SK-N-SH (cell line): ENCODE measurements around the gene INPP5A. TPM values are rescaled to one million over a fixed set of nuclear protein-coding genes. Genes with fewer than 3 reads are reported as not detected.

Experiments used
- CTCF ChIA-PET: fragments of 300-600, 350-600 bp; formaldehyde crosslinking; extraction: SDS; loops from one replicate; lab custom pipeline; 2021; lab: Yijun Ruan, JAX
- POLR2A ChIA-PET: fragments of 350-600 bp; sonication (Branson Sonifier 250); formaldehyde crosslinking; extraction: SDS; loops from one replicate; lab custom pipeline; 2020; ENCODE audit warnings: antibody characterized with exemption, inconsistent platforms; lab: Yijun Ruan, JAX
- DNase-seq: peaks from one replicate; pipeline ENCODE4 v3.0.0; 2012
- H2AFZ ChIP-seq: fragments of 200-600 bp; sonication (generic); 2 replicates; pipeline ENCODE4 v1.8.1; 2016; ENCODE audit warnings: antibody characterized with exemption, mild to moderate bottlenecking, low read depth
- H3F3A ChIP-seq: fragments of 200-600 bp; sonication (generic); replicated peaks from 2 replicates; pipeline ENCODE3; 2016; ENCODE audit warnings: antibody characterized with exemption, mild to moderate bottlenecking; ENCODE audit not compliant: insufficient read depth
- H3K27ac ChIP-seq, 2 experiments: fragments of 200-500 bp in 1 of 2; fragments of 200-600 bp in 1 of 2; sonication (Bioruptor generic) in 1 of 2; sonication (generic), shearing (Covaris generic) in 1 of 2; 2 replicates each; pipeline versions ENCODE4 v1.5.1 to v1.6.1; 2014 to 2016; ENCODE audit warnings: low read depth in 2 of 2, inconsistent platforms in 1 of 2, low read length in 1 of 2, mild to moderate bottlenecking in 1 of 2, mixed read lengths in 1 of 2
- H3K27me3 ChIP-seq: fragments of 200-600 bp; sonication (generic), shearing (Covaris generic); 2 replicates; pipeline ENCODE4 v1.6.1; 2016; ENCODE audit warnings: mixed run types; ENCODE audit not compliant: insufficient read depth
- H3K36me3 ChIP-seq, 2 experiments: fragments of 200-500 bp in 1 of 2; fragments of 200-600 bp in 1 of 2; sonication (Bioruptor generic) in 1 of 2; sonication (generic) in 1 of 2; replicated peaks in 1 of 2; 2 replicates each; pipeline versions ENCODE3 to v1.5.1; 2014 to 2016; ENCODE audit warnings: low read length in 1 of 2, mild to moderate bottlenecking in 1 of 2; ENCODE audit not compliant: insufficient read depth in 2 of 2, control insufficient read depth in 1 of 2
- H3K4me1 ChIP-seq, 2 experiments: fragments of 200-500 bp in 1 of 2; fragments of 200-600 bp in 1 of 2; sonication (Bioruptor generic) in 1 of 2; sonication (generic), shearing (Covaris generic) in 1 of 2; 2 replicates each; pipeline versions ENCODE4 v1.5.1 to v1.6.1; 2014 to 2016; ENCODE audit warnings: low read depth in 1 of 2, low read length in 1 of 2, mixed run types in 1 of 2; ENCODE audit not compliant: insufficient read depth in 2 of 2, control insufficient read depth in 1 of 2
- H3K4me2 ChIP-seq: fragments of 200-600 bp; sonication (generic), shearing (Covaris generic); 2 replicates; pipeline ENCODE4 v1.6.1; 2017; ENCODE audit warnings: mixed run types
- H3K4me3 ChIP-seq, 2 experiments: fragments of 200-500 bp in 1 of 2; fragments of 200-600 bp in 1 of 2; sonication (Bioruptor generic) in 1 of 2; sonication (generic), shearing (Covaris generic) in 1 of 2; 2 replicates each; pipeline versions ENCODE4 v1.5.1 to v1.8.1; 2014 to 2016; ENCODE audit warnings: low read depth in 2 of 2, inconsistent platforms in 1 of 2, low read length in 1 of 2, mild to moderate bottlenecking in 1 of 2, mixed read lengths in 1 of 2, moderate library complexity in 1 of 2
- H3K79me2 ChIP-seq: fragments of 200-600 bp; sonication (generic); 2 replicates; pipeline ENCODE4 v1.8.1; 2017; ENCODE audit warnings: mild to moderate bottlenecking; ENCODE audit not compliant: insufficient read depth
- H3K9ac ChIP-seq: fragments of 200-600 bp; sonication (generic); 2 replicates; pipeline ENCODE4 v1.6.1; 2017; ENCODE audit warnings: mixed run types
- H3K9me2 ChIP-seq: fragments of 200-600 bp; sonication (generic); 2 replicates; pipeline ENCODE4 v1.6.1; 2017; ENCODE audit warnings: mixed run types
- H3K9me3 ChIP-seq: fragments of 200-600 bp; sonication (generic); 2 replicates; pipeline ENCODE4 v1.6.1; 2017; ENCODE audit warnings: mixed run types, mild to moderate bottlenecking, moderate library complexity
- H4K20me1 ChIP-seq: fragments of 200-600 bp; sonication (generic); 2 replicates; pipeline ENCODE4 v1.6.1; 2017; ENCODE audit warnings: mild to moderate bottlenecking, mixed run types; ENCODE audit not compliant: insufficient read depth
- ELF1 ChIP-seq: IDR thresholded peaks from 2 replicates; pipeline ENCODE4 v1.4.0; 2012
- EP300 ChIP-seq, 2 experiments: IDR thresholded peaks; 2 replicates each; pipeline versions ENCODE4 v1.4.0 to v1.6.1; 2012; ENCODE audit warnings: borderline replicate concordance in 1 of 2, low read depth in 1 of 2, low read length in 1 of 2
- EZH2phosphoT487 ChIP-seq: fragments of 200-600 bp; sonication (generic); IDR thresholded peaks from 2 replicates; pipeline ENCODE4 v1.6.1; 2017; ENCODE audit warnings: low read depth, mixed run types, mild to moderate bottlenecking, antibody characterized with exemption, moderate library complexity, borderline replicate concordance
- IRF3 ChIP-seq: fragments of 150-350 bp; IDR thresholded peaks from 2 replicates; pipeline ENCODE4 v1.6.1; 2016; ENCODE audit warnings: mild to moderate bottlenecking, low read depth, low read length
- MAX ChIP-seq: IDR thresholded peaks from 2 replicates; pipeline ENCODE4 v1.4.0; 2012; ENCODE audit warnings: low read depth
- MEF2A ChIP-seq: IDR thresholded peaks from 2 replicates; pipeline ENCODE4 v1.4.0; 2012; ENCODE audit warnings: low read depth, borderline replicate concordance
- MXI1 ChIP-seq: IDR thresholded peaks from 2 replicates; pipeline ENCODE4 v1.6.1; 2012; ENCODE audit warnings: mild to moderate bottlenecking, low read depth, low read length, improper control_type of control experiment
- POLR2AphosphoS5 ChIP-seq: IDR thresholded peaks from 2 replicates; pipeline ENCODE4 v1.6.1; 2012; ENCODE audit warnings: low read depth, low read length
- RAD21 ChIP-seq: IDR thresholded peaks from 2 replicates; pipeline ENCODE4 v1.6.1; 2012; ENCODE audit warnings: mild to moderate bottlenecking, low read length
- REST ChIP-seq: IDR thresholded peaks from 2 replicates; pipeline ENCODE4 v1.6.1; 2012; ENCODE audit warnings: mild to moderate bottlenecking, low read depth, low read length, moderate library complexity
- RFX5 ChIP-seq: IDR thresholded peaks from 2 replicates; pipeline ENCODE4 v1.6.1; 2012; ENCODE audit warnings: mild to moderate bottlenecking, improper control_type of control experiment, low read length
- RXRA ChIP-seq: IDR thresholded peaks from 2 replicates; pipeline ENCODE4 v1.4.0; 2012; ENCODE audit warnings: low read depth, mild to moderate bottlenecking, borderline replicate concordance
- SIN3A ChIP-seq: IDR thresholded peaks from 2 replicates; pipeline ENCODE4 v1.6.1; 2012; ENCODE audit warnings: low read depth, mild to moderate bottlenecking, low read length, moderate library complexity, borderline replicate concordance
- SMC3 ChIP-seq: IDR thresholded peaks from 2 replicates; pipeline ENCODE4 v1.6.1; 2012; ENCODE audit warnings: low read depth, low read length, improper control_type of control experiment
- TEAD4 ChIP-seq: IDR thresholded peaks from 2 replicates; pipeline ENCODE4 v1.4.0; 2012; ENCODE audit warnings: mild to moderate bottlenecking, borderline replicate concordance; ENCODE audit not compliant: insufficient read depth
- YY1 ChIP-seq: IDR thresholded peaks from 2 replicates; pipeline ENCODE4 v1.4.0; 2012; ENCODE audit warnings: low read depth, mild to moderate bottlenecking
- ZBTB33 ChIP-seq: IDR thresholded peaks from 2 replicates; pipeline ENCODE4 v1.4.0; 2012; ENCODE audit warnings: low read depth, borderline replicate concordance
- WGBS: methylation state at CpG from one replicate; pipeline ENCODE4 v1.1.6; 2017; ENCODE audit warnings: low lambda C conversion rate; 5-methylcytosine and 5-hydroxymethylcytosine counted together
- polyA plus RNA-seq, 3 experiments: library from polyadenylated mRNA; depleted of rRNA; stranded (reverse); fragments of >200 nt; gene quantifications; 2 replicates each; pipeline ENCODE4 v1.2.3, GENCODE V29; 2012

Gene INPP5A
- polyA plus RNA-seq, 1 of the 3 experiments (the other 2 are of a cell fraction), result 12.0 TPM

- no peak overlapping the region for H3K4me2 ChIP-seq
- DNase-seq, result no peak
- no peaks in the 10 kb centered on the region for H3K36me3 ChIP-seq
- no peak overlapping the region for H3K9ac ChIP-seq
- H3K27ac ChIP-seq, result no peak overlapping the region
- no peaks in the 10 kb centered on the region for H4K20me1 ChIP-seq
- WGBS, result 95% methylated on average over 12 of the region's 19 CpGs
- POLR2A ChIA-PET, result interaction anchor here (0.6 kb wide), 1 partner anchor 209 kb away, joined by 3 read pairs; no protein-coding TSS in a partner anchor
- H2AFZ ChIP-seq, result no peak overlapping the region
- no peaks in the 10 kb centered on the region for H3K9me2 ChIP-seq
- H3K79me2 ChIP-seq, result no peaks in the 10 kb centered on the region
- TF ChIP-seq SMC3 (no peak), POLR2AphosphoS5 (no peak), ELF1 (no peak), IRF3 (no peak), EP300 (IDR thresholded peaks at IDR 0.05; ENCODE audit: borderline replicate concordance in 1 of 2, low read depth in 1 of 2, low read length in 1 of 2) (no peak), TEAD4 (no peak), MXI1 (no peak)
- TF ChIP-seq, all 33 proteins: peak for 0
- Histone ChIP-seq H3K27me3 (no peaks in the 10 kb centered on the region), H3K4me1 (peaks cover 21 to 32% of the 10 kb centered on the region in 2 experiments; a peak in 3 of 4 replicates), H3F3A (peaks cover 4% of the 10 kb centered on the region), H3K4me3 (no peak overlapping the region), H3K9me3 (no peaks in the 10 kb centered on the region)
- CTCF ChIA-PET, result interaction anchor here (1.2 to 2.1 kb wide), 4 partner anchors 13 to 115 kb away, joined by 3 to 5 read pairs (median 4); no protein-coding TSS in a partner anchor
Measured at GRCh38 chr10:132521466-132522102, 16.0 kb upstream of the INPP5A start.

GRCh38 chr10:132522521-132523411 is 14.8 kb upstream of the INPP5A start:
- ChIA-PET POLR2A (interaction anchor here (0.6 kb wide), 1 partner anchor 207 kb away, joined by 3 read pairs; no protein-coding TSS in a partner anchor), CTCF (interaction anchor here (1.5 to 2.1 kb wide), 3 partner anchors 13 to 132 kb away, joined by 4 to 5 read pairs (median 4); no protein-coding TSS in a partner anchor)
- Histone ChIP-seq H3K9me3 (no peaks in the 10 kb centered on the region), H3K36me3 (no peaks in the 10 kb centered on the region), H3K27me3 (no peaks in the 10 kb centered on the region), H3K9ac (no peak overlapping the region), H3K27ac (no peak overlapping the region), H3K4me2 (no peak overlapping the region), H3K9me2 (no peaks in the 10 kb centered on the region), H2AFZ (no peak overlapping the region), H3K4me1 (peaks cover 12 to 20% of the 10 kb centered on the region in 2 experiments; a peak in 3 of 4 replicates), H3K4me3 (no peak overlapping the region), H4K20me1 (no peaks in the 10 kb centered on the region), H3K79me2 (no peaks in the 10 kb centered on the region), H3F3A (peaks cover 4% of the 10 kb centered on the region)
- DNase-seq, result peak; percentile 19
- WGBS, result 93% methylated on average over 4 of the region's 14 CpGs
- no peak for TF ChIP-seq MAX
- TF ChIP-seq RFX5, result no peak
- TF ChIP-seq EZH2phosphoT487, result no peak
- no peak for TF ChIP-seq ZBTB33
- TF ChIP-seq POLR2AphosphoS5, result no peak
- TF ChIP-seq RXRA, result no peak
- TF ChIP-seq YY1, result no peak
- no peak for TF ChIP-seq EP300 (IDR thresholded peaks at IDR 0.05; ENCODE audit: borderline replicate concordance in 1 of 2, low read depth in 1 of 2, low read length in 1 of 2)
- TF ChIP-seq RAD21, result no peak
- no peak for TF ChIP-seq SIN3A
- TF ChIP-seq SMC3, result no peak
- no peak for TF ChIP-seq REST
- TF ChIP-seq MEF2A, result no peak
